ENCODE measurements around the gene MPST. TPM values are rescaled to one million over a fixed set of nuclear protein-coding genes. Genes with fewer than 3 reads are reported as not detected.

Gene MPST
- polyA plus RNA-seq, 1 donor from 2014 or later, result 56.0 TPM

DNA sequence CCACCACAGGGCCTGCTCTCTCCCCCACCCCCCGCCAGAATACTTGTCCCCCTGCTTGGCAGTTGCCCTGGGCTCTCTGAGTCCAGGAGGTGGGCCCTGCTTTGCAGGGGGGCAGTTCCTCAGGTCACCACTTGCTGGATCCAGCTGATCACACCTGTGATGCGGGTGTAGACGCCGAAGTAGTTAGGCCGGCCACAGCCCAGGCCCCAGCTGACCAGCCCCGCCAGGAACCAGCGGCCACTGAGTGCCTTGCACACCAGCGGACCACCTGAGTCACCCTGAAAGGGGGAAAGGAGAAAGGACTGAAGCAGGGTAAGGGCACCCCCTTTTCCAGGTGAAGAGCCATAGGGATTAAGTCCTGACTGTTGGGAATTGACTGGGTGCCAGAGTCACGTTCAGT is 46.4 kb downstream of the MPST start:
- Histone ChIP-seq H4K20me1 (ENCODE audit: insufficient read depth) (no peaks in the 10 kb centered on the region), H3K79me2 (replicated peaks; ENCODE audit: insufficient read depth, low read length) (no peaks in the 10 kb centered on the region), H3K36me3 (ENCODE audit: insufficient read depth, low read length) (no peaks in the 10 kb centered on the region), H3K4me3 (ENCODE audit: low read length) (no peak overlapping the region), H3K9me2 (ENCODE audit: insufficient read depth, low read length) (no peaks in the 10 kb centered on the region), H3K27me3 (ENCODE audit: insufficient read depth, low read depth, low read length) (peaks cover 28% of the 10 kb centered on the region), H3K4me2 (ENCODE audit: low read length) (no peak overlapping the region), H3K9me3 (ENCODE audit: low read length) (no peaks in the 10 kb centered on the region), H3K27ac (ENCODE audit: low read length) (no peak overlapping the region), H3K9ac (ENCODE audit: low read length) (no peak overlapping the region), H3F3A (ENCODE audit: insufficient read depth, low read length, poor library complexity, severe bottlenecking) (no peaks in the 10 kb centered on the region), H2AFZ (ENCODE audit: low read depth, low read length) (no peak overlapping the region)
- TF ChIP-seq TAF1 (IDR thresholded peaks at IDR 0.05; ENCODE audit: low read depth) (no peak), POLR2AphosphoS5 (IDR thresholded peaks at IDR 0.05) (no peak), SMC3 (conservative IDR thresholded peaks at IDR 0.05; ENCODE audit: poor library complexity) (no peak), MXI1 (conservative IDR thresholded peaks at IDR 0.05; ENCODE audit: poor library complexity, severe bottlenecking) (no peak), EP300 (conservative IDR thresholded peaks at IDR 0.05; ENCODE audit: poor library complexity, severe bottlenecking) (no peak), RAD21 (conservative IDR thresholded peaks at IDR 0.05) (no peak), REST (IDR thresholded peaks at IDR 0.05; ENCODE audit: borderline replicate concordance) (no peak), EZH2 (IDR thresholded peaks at IDR 0.05; ENCODE audit: borderline replicate concordance, insufficient read depth, low read length, poor library complexity, severe bottlenecking) (no peak)
- TF ChIP-seq, protein P1, sequence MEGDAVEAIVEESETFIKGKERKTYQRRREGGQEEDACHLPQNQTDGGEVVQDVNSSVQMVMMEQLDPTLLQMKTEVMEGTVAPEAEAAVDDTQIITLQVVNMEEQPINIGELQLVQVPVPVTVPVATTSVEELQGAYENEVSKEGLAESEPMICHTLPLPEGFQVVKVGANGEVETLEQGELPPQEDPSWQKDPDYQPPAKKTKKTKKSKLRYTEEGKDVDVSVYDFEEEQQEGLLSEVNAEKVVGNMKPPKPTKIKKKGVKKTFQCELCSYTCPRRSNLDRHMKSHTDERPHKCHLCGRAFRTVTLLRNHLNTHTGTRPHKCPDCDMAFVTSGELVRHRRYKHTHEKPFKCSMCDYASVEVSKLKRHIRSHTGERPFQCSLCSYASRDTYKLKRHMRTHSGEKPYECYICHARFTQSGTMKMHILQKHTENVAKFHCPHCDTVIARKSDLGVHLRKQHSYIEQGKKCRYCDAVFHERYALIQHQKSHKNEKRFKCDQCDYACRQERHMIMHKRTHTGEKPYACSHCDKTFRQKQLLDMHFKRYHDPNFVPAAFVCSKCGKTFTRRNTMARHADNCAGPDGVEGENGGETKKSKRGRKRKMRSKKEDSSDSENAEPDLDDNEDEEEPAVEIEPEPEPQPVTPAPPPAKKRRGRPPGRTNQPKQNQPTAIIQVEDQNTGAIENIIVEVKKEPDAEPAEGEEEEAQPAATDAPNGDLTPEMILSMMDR (IDR thresholded peaks at IDR 0.05; ENCODE audit: poor library complexity, severe bottlenecking), result no peak

DNA sequence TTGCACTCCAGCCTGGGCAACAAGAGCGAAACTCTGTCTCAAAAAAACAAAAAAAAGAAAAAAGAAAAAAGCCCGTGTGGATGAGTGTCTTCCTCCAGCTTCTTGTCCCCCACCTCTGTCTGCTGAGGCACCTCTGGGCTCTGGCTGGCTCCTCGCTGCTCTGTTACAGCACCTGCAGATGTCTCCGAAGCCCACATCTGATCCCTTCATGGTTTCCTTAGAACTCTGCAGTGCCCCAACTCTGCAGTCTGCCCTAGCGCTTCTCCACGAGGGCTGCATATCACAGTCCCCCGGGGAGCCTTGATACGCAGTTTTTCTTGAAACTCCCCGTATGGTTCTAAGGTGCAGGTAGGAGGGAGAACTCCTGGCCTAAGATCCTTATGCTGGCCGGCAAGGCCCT is 47.9 kb downstream of the MPST start:
- Histone ChIP-seq H3K4me2 (ENCODE audit: low read length) (no peak overlapping the region), H3K9me3 (ENCODE audit: low read length) (no peaks in the 10 kb centered on the region), H3K27ac (ENCODE audit: low read length) (no peak overlapping the region), H2AFZ (ENCODE audit: low read depth, low read length) (no peak overlapping the region), H3K9me2 (ENCODE audit: insufficient read depth, low read length) (no peaks in the 10 kb centered on the region), H3K79me2 (replicated peaks; ENCODE audit: insufficient read depth, low read length) (no peaks in the 10 kb centered on the region), H4K20me1 (ENCODE audit: insufficient read depth) (no peaks in the 10 kb centered on the region), H3K27me3 (ENCODE audit: insufficient read depth, low read depth, low read length) (peaks cover 31% of the 10 kb centered on the region), H3K4me3 (ENCODE audit: low read length) (no peak overlapping the region), H3K36me3 (ENCODE audit: insufficient read depth, low read length) (no peaks in the 10 kb centered on the region), H3K9ac (ENCODE audit: low read length) (no peak overlapping the region), H3F3A (ENCODE audit: insufficient read depth, low read length, poor library complexity, severe bottlenecking) (no peaks in the 10 kb centered on the region)
- TF ChIP-seq MXI1 (conservative IDR thresholded peaks at IDR 0.05; ENCODE audit: poor library complexity, severe bottlenecking), result no peak
- no peak for TF ChIP-seq RAD21 (conservative IDR thresholded peaks at IDR 0.05)
- TF ChIP-seq SMC3 (conservative IDR thresholded peaks at IDR 0.05; ENCODE audit: poor library complexity), result no peak
- no peak for TF ChIP-seq EP300 (conservative IDR thresholded peaks at IDR 0.05; ENCODE audit: poor library complexity, severe bottlenecking)
- TF ChIP-seq REST (IDR thresholded peaks at IDR 0.05; ENCODE audit: borderline replicate concordance), result no peak
- TF ChIP-seq POLR2AphosphoS5 (IDR thresholded peaks at IDR 0.05), result no peak
- TF ChIP-seq EZH2 (IDR thresholded peaks at IDR 0.05; ENCODE audit: borderline replicate concordance, insufficient read depth, low read length, poor library complexity, severe bottlenecking), result no peak
- no peak for TF ChIP-seq TAF1 (IDR thresholded peaks at IDR 0.05; ENCODE audit: low read depth)
- TF ChIP-seq, protein P1 (IDR thresholded peaks at IDR 0.05; ENCODE audit: poor library complexity, severe bottlenecking), result no peak
